NCI-H748 treated with DMSO at 0.1 percent for 48 hours (cell line): Measurements from ENCODE around the gene AIPL1.
A peak's percentile ranks its signal among the peaks of the same experiment; 100 is the strongest.

ENCODE experiments used
- DNase-seq: peaks from one replicate; lab custom pipeline; 2025; lab: John Stamatoyannopoulos, UW

The AIPL1 gene

GRCh38 chr17:6448473-6448872 is 13.6 kb upstream of the AIPL1 start:
- DNase-seq = no peak

DNA sequence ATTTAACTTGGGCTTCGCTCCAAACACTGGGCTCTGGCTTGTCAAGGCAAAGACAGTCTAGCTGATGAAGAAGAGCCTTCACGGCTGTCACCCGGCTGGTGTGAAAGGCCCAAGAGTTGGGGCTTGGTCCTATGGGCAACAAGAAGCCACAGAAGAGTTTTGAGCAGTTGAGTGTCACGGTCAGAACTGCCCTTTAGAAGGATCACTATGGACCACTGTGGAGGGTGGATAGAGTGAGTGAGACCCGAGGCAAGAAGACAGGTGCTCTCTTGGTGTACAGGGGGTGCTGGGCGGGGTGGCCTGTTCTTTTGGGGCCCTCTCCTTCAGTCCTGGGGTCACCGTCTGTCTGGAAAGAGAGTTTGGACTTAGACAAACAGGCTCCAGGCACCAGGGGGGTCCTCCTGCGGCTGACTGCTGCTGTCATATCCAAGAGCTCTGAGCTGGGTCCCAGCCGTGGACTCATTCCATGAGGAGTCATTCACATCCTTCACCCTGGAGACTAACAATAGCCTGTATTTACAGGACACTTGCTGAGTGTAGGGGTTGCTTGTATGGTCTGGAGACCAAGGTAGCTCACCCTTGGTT is 11.7 kb upstream of the AIPL1 start:
- no peak for DNase-seq

GRCh38 chr17:6444571-6445335 is 9.8 kb upstream of the AIPL1 start:
- no peak for DNase-seq

- peak; percentile 99 for DNase-seq
Measured at GRCh38 chr17:6443692-6444570, 9.0 kb upstream of the AIPL1 start, which contains the start of gene PIMREG. Gene PIMREG (plus strand): TSS chr17:6444455. CDS start chr17:6445111, 656 bp downstream.

DNA sequence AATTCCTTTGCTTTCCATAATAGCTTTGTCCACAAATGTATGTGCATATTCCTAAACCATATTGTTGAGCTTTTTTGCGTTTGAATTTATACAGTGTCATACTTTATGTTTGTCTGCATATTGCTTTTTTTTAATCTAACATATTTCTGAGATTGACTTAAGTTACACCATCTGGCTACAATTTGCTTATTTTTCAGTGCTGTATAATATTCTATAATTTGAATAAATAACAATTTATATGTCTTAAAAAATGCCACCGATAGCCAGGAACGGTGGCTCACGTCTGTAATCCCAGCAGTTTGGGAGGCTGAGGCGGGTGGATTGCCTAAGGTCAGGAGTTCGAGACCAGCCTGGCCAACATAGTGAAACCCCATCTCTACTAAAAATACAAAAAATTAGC is 7.9 kb upstream of the AIPL1 start:
- no peak for DNase-seq

DNA sequence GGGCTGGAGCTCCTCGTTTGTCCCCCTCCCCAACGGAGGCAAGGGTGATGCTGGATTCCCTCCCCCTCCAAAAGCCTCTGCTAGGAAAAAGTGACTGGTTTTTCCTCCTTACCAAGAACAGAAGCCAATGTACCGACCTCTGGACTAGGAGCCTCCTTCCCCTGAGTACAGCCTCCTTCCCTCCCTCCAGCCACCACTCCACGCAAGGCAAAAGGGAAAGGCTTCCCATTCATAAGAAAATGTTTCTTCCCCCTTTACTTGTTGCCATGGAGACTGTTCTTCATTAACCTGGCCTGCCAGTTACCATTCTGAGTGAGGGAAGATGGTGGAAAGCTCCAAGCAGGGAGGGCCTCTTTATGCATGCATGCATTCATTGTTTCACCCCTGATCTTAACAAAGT is 5.0 kb upstream of the AIPL1 start:
- DNase-seq = no peak

GRCh38 chr17:6437956-6438355 is 3.0 kb upstream of the AIPL1 start:
- DNase-seq = no peak

DNA sequence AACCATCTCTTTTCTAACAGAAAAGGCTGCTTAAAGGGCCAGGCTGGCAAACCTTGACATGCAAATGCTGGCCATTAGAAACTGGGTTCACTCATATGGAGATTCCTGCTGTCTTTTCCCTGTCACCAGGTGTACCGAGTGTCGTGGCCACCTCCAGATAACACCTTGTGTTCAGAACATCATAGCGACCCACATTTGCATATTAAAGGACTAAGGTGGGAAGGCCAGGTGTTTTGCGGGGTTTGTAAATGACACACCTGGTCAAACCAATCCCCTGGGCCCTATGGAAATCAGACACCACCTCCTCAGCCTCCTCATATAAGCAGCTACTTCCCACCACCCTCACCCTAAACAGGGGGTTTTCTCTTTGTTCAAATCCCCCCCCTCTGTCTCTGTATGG is 2.5 kb upstream of the AIPL1 start:
- peak; percentile 17 for DNase-seq

GRCh38 chr17:6435968-6436367 is 1.0 kb upstream of the AIPL1 start:
- peak; percentile 74 for DNase-seq

GRCh38 chr17:6430769-6431168 is 4.2 kb downstream of the AIPL1 start:
- no peak for DNase-seq

DNA sequence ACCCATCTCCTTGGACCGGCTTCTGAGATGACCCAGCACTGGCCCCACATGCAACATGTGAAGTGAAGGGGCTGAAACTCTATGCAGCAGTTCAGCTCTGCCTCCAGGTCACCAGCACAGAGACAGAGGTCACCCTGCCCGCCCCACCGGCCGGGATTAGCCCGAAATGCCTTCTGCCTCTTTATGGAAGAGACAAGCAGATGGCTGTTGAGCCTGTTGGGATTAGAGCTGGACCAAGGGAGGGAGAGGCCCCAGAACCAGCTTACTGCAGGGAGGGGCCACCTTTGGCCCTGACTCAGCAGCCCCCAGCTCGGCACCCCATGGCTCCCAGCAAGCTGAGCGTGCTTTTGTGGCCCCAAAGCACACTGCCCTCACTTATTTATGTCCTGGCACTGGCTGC is 5.7 kb downstream of the AIPL1 start:
- no peak for DNase-seq

DNA sequence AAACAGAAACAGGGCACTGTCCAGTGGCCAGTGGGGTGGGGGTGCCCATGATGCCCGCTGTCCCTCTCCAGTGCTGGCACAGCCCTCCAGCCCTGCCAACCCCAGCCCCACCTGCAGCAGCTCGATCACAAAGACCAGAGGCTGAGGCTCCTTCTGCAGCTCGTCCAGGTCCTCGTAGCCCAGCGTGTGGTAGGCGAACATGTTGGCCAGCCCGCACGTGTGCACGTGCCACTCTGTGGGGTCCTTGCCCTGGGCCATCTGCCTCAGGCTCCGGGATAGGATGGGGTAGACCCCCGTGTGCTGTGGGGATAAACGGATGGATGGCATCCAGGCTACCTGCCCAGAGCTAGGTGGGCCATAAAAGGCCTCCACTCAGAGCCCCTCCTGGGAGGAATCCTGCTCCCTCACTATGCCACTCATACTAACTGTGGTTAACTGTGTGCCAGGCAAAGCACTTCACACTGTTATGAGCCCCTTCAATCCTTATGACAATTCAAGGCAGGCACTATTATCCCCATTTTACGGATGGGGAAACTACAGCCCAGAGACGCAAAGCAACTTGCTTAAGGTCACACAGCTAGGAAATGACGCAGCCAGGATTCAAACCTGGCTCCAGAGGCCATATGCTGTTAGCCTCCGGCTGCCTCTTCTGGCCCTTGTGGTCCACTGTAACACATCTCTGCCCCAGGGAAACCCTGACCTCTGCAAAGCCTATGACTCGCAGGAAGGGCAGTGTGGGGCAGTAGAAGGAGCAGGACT is 6.5 kb downstream of the AIPL1 start:
- DNase-seq = no peak

- DNase-seq = no peak
Measured at GRCh38 chr17:6427279-6427781, 7.6 kb downstream of the AIPL1 start.

- DNase-seq = no peak
Measured at GRCh38 chr17:6426356-6427101, 8.4 kb downstream of the AIPL1 start.

DNA sequence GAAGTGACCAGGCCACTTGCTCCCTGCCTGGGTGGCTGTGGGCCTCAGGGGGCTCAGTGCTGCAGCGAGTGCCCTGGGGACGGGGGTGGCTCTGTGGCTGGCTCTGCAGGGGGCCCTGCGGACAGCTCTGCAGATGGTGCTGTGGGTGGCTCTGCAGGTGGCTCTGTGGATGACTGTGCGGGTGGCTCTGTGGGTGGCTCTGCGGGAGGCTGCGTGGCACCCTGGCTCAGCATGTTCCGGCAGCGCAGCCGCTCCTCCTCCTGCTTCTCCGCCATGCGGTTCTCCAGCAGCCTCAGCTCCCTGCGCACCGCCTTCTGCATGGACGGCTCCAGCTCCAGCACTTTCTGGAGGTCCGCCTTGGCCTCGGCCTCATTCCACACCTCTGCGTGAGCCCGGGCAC is 9.5 kb downstream of the AIPL1 start:
- no peak for DNase-seq

DNA sequence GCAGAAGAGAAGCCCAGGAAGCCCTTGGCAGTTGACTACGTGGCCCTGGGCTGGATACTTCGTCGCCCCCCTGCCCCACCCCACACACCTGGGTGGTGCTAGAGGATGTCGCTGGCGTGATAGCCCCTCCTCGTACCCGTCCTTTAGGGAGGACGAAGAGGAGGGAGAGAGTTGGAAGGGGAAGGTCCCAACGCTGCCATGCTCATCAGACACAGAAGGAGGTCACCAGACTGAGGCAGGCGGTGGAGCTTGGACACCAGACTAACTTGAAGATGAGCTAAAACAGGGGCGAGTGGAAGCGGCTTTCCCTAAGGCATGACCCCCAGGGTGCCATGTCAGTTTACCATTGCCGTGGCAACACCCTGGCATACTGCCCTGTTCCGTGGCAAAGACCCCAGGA is 11.0 kb downstream of the AIPL1 start:
- no peak for DNase-seq

DNA sequence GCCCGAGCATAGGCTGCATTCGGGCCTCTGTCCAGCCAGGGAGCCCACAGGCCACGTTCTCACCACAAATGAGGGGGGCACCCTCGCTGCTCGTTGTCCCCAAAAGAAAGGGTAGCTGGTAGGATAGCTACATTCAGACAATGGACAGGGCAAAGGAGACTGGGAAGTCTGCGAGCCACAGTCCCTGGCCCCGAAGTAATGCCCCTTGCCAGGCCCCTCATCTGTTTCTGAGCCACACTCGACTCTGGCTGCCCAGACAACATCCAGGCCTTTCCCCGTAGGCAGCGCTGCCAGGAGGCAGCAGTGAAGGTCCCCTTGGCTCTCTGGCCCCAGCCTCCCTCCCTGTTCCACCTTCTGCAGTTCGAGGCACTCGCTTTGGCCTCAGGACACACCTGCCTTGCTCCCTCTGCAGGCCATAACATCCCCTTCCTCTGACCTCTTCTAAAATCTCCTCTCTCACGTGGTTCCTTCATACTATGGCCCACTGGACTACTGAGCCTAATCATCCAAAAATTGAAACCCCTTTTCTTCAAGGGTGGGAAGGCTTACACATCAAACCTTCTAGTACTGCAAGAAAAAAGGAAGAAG is 12.2 kb downstream of the AIPL1 start:
- no peak for DNase-seq

DNA sequence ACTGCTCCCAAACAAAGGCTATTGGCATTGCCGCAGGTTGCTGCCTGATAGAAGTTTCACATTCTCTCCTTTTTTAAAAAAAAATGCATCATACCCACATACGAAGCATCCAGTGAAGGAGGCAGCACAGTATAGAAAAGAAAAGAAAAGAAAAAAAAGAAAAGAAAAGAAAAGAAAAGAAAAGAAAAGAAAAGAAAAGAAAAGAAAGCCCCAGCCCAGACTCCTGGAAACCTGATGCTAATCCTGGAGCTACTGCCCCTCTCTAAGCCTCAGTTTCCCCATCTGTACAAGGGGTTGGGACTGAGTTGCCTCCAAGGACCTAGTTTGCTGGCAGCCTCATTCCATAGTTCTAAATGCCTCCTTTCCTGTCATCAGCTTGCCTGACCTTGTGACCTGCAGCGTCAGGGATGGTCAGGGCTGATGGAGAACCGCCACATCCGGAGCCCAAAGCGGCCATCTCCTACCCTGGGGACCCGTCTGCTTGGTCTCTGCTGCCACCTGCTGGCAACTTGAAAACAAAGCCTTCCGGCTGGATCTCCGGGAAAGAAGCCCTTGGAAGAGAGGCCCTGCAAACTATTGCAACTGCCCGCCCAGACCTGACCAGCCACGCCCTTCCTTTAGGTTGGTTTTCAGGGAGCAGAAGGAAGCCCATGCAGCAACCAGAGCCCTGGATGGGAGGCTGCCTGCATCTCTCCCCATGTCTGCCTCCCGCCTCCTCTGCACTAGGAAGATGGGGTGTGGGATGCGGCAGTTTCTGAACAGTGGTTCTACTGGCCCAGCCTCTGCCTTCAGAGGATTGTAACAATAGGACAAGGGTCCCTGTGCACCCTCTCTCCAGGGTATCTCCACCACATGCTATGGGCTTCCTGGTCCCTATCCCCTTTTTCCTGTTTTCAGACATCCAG is 13.0 kb downstream of the AIPL1 start:
- DNase-seq = peak; percentile 59

GRCh38 chr17:6420173-6420641 is 14.7 kb downstream of the AIPL1 start:
- no peak for DNase-seq

DNA sequence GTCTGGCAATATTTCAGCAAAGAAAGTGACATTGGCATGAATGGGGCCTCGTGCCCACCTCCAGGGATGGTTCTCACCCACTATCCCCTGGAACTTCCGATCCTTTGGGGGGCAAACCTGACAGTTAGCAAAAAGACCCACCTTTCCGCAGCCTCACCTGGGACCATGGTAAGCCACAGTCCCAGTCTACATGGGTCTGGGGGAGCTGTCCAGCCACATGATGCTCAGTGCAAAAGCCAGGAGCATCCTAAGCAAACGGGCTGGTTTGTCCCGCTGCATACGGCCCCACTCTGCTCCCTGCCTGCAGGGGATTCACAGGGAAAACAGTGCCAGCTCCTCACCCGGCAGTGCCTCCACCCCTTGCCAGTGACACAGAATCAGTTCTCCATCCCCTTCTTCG is 19.3 kb downstream of the AIPL1 start:
- DNase-seq = no peak
